Measurements from ENCODE around the gene LNX2.

- TF ChIP-seq CTCF (IDR thresholded peaks at IDR 0.05) (no peak), POLR2A (IDR thresholded peaks at IDR 0.05) (no peak)
Observed at GRCh38 chr13:27524981-27525975, 95.1 kb downstream of the LNX2 start.

Data from breast epithelium (tissue), 3 donors.